Glomerular visceral epithelial cell (primary cell): ENCODE measurements around the gene TRIM51.
"Not testable (repeated sequence)": the region's sequence is repeated elsewhere in the genome, so short reads cannot be mapped to it uniquely, and the experiment has no call there.

ENCODE experiments used
- DNase-seq: peaks from one replicate; pipeline ENCODE4 v3.0.0-alpha.2; 2016; ENCODE audit errors: extremely low spot score

The TRIM51 gene

GRCh38 chr11:55882997-55883396 lies at the start of gene TRIM51:
TRIM51 (plus strand) TSS chr11:55883297; CDS start chr11:55885429, 2,132 bp downstream.
- DNase-seq = not testable (repeated sequence)

- DNase-seq = no peak
These were observed 44.6 kb upstream of the TRIM51 start, which contains the start of gene OR5D16 for GRCh38 chr11:55838452-55838851. OR5D16 (plus strand) TSS chr11:55838752; CDS start chr11:55838752, 0 bp downstream.

GRCh38 chr11:55847453-55847852 lies 35.6 kb upstream of the TRIM51 start:
- no peak for DNase-seq

- DNase-seq = no peak
These were observed 34.1 kb upstream of the TRIM51 start for GRCh38 chr11:55849037-55849436.

GRCh38 chr11:55852141-55852540 lies 31.0 kb upstream of the TRIM51 start:
- DNase-seq = no peak

- no peak for DNase-seq
These were observed 28.4 kb upstream of the TRIM51 start for GRCh38 chr11:55854704-55855103.

GRCh38 chr11:55867354-55867753 lies 15.7 kb upstream of the TRIM51 start:
- DNase-seq = not testable (repeated sequence)

- not testable (repeated sequence) for DNase-seq
These were observed 10.4 kb upstream of the TRIM51 start for GRCh38 chr11:55872731-55873130.

- not testable (repeated sequence) for DNase-seq
These were observed 10.0 kb upstream of the TRIM51 start for GRCh38 chr11:55873146-55873545.

GRCh38 chr11:55884995-55885394 lies 1.9 kb downstream of the TRIM51 start:
- not testable (repeated sequence) for DNase-seq

GRCh38 chr11:55885481-55885880 lies 2.4 kb downstream of the TRIM51 start:
- not testable (repeated sequence) for DNase-seq

- no peak for DNase-seq
These were observed 12.1 kb downstream of the TRIM51 start for GRCh38 chr11:55895216-55895615.

- no peak for DNase-seq
These were observed 19.2 kb downstream of the TRIM51 start for GRCh38 chr11:55902308-55902707.

GRCh38 chr11:55914482-55914881 lies 31.4 kb downstream of the TRIM51 start, which contains the start of gene OR5W2:
OR5W2 (minus strand) TSS chr11:55914582; CDS start chr11:55914582, 0 bp downstream.
- no peak for DNase-seq

GRCh38 chr11:55920537-55920936 lies 37.4 kb downstream of the TRIM51 start:
- DNase-seq = no peak

- no peak for DNase-seq
These were observed 53.2 kb downstream of the TRIM51 start, which contains the start of gene OR5I1 for GRCh38 chr11:55936300-55936699. OR5I1 (minus strand) TSS chr11:55936400; CDS start chr11:55936400, 0 bp downstream.
